ENCODE data around the gene RBPJ. TPM values are rescaled to one million over a fixed set of nuclear protein-coding genes. Genes with fewer than 3 reads are reported as not detected.
A peak's percentile ranks its signal among the peaks of the same experiment; 100 is the strongest.

Gene RBPJ
- total and polyA plus RNA-seq, 5 donors from 2014 or later, result 68.5 to 120 (median 88.4) TPM

DNA sequence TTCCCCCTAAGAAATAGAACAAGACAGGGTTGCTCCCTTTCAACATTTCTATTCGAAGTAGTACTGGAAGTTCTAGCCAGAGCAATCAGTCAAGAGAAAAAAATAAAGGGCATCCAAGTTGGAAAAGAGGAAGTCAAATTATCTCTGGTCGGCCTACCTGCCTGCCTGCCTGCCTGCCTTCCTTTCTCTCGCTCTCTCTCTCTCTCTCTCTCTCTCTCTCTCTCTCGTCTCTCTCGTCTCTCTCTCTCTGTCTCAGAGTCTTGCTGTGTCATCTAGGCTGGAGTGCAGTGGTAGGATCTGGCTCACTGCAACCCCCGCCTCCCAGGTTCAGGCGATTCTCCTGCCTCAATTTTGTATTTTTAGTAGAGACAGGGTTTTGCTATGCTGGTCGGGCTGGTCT, 126.6 kb downstream of the RBPJ start:
- H3K9me3 Mint-ChIP-seq, result peaks cover 1 to 10% (median 4%) of the 10 kb centered on the region in 7 donors
- Histone ChIP-seq H3K4me3 (ENCODE audit: low read depth, low read length) (no peak overlapping the region), H3K9me3 (ENCODE audit: control insufficient read depth in 2 of 2, low read length in 2 of 2) (peaks cover 0 to 5% of the 10 kb centered on the region in 2 experiments), H3K36me3 (ENCODE audit: control insufficient read depth, insufficient read depth, low read length) (no peaks in the 10 kb centered on the region), H3K27me3 (ENCODE audit: control insufficient read depth, insufficient read depth, low read length) (no peaks in the 10 kb centered on the region), H3K27ac (ENCODE audit: insufficient read depth, low read length, poor library complexity, severe bottlenecking) (no peak overlapping the region), H3K4me1 (ENCODE audit: control insufficient read depth, insufficient read depth, low read length, poor library complexity, severe bottlenecking) (no peaks in the 10 kb centered on the region)
- no peaks in the 10 kb centered on the region for H3K4me1 Mint-ChIP-seq
- ATAC-seq (ENCODE audit: low read depth in 2 of 2) (no peak), DNase-seq (no peak)
- H3K27me3 Mint-ChIP-seq, result peaks cover 22% of the 10 kb centered on the region
- no peak overlapping the region for H3K27ac Mint-ChIP-seq
- no peaks in the 10 kb centered on the region for H3K36me3 Mint-ChIP-seq
- no peak overlapping the region for H3K4me3 Mint-ChIP-seq

- Mint-ChIP-seq H3K36me3 (no peaks in the 10 kb centered on the region), H3K4me1 (no peaks in the 10 kb centered on the region), H3K9me3 (peaks cover 0 to 5% (median 0%) of the 10 kb centered on the region in 7 donors), H3K27me3 (peaks cover 26% of the 10 kb centered on the region), H3K4me3 (no peak overlapping the region), H3K27ac (peak overlapping the region in 1 of 3 donors; percentile 74)
- no peaks in the 10 kb centered on the region for H3K4me1 ChIP-seq (ENCODE audit: control insufficient read depth, insufficient read depth, low read length, poor library complexity, severe bottlenecking)
- no peaks in the 10 kb centered on the region for H3K9me3 ChIP-seq (ENCODE audit: control insufficient read depth in 2 of 2, low read length in 2 of 2)
- no peaks in the 10 kb centered on the region for H3K27me3 ChIP-seq (ENCODE audit: control insufficient read depth, insufficient read depth, low read length)
- DNase-seq (no peak), ATAC-seq (ENCODE audit: low read depth in 2 of 2) (no peak)
- H3K4me3 ChIP-seq (ENCODE audit: low read depth, low read length), result no peak overlapping the region
- H3K27ac ChIP-seq (ENCODE audit: insufficient read depth, low read length, poor library complexity, severe bottlenecking), result no peak overlapping the region
- no peaks in the 10 kb centered on the region for H3K36me3 ChIP-seq (ENCODE audit: control insufficient read depth, insufficient read depth, low read length)
These were observed 129.6 kb downstream of the RBPJ start for GRCh38 chr4:26450418-26450817.

- Histone ChIP-seq H3K27ac (ENCODE audit: insufficient read depth, low read length, poor library complexity, severe bottlenecking) (no peak overlapping the region), H3K36me3 (ENCODE audit: control insufficient read depth, insufficient read depth, low read length) (no peaks in the 10 kb centered on the region), H3K9me3 (ENCODE audit: control insufficient read depth in 2 of 2, low read length in 2 of 2) (no peaks in the 10 kb centered on the region), H3K27me3 (ENCODE audit: control insufficient read depth, insufficient read depth, low read length) (no peaks in the 10 kb centered on the region), H3K4me1 (ENCODE audit: control insufficient read depth, insufficient read depth, low read length, poor library complexity, severe bottlenecking) (no peaks in the 10 kb centered on the region), H3K4me3 (ENCODE audit: low read depth, low read length) (no peak overlapping the region)
- no peak for ATAC-seq (ENCODE audit: low read depth in 2 of 2)
- H3K4me3 Mint-ChIP-seq, result no peak overlapping the region
- no peaks in the 10 kb centered on the region for H3K36me3 Mint-ChIP-seq
- DNase-seq, result no peak
- H3K9me3 Mint-ChIP-seq, result peaks cover 0 to 3% (median 0%) of the 10 kb centered on the region in 7 donors
- H3K27me3 Mint-ChIP-seq, result peaks cover 20% of the 10 kb centered on the region
- no peaks in the 10 kb centered on the region for H3K4me1 Mint-ChIP-seq
- H3K27ac Mint-ChIP-seq, result no peak overlapping the region
These were observed 130.8 kb downstream of the RBPJ start for GRCh38 chr4:26451597-26451996.

DNA sequence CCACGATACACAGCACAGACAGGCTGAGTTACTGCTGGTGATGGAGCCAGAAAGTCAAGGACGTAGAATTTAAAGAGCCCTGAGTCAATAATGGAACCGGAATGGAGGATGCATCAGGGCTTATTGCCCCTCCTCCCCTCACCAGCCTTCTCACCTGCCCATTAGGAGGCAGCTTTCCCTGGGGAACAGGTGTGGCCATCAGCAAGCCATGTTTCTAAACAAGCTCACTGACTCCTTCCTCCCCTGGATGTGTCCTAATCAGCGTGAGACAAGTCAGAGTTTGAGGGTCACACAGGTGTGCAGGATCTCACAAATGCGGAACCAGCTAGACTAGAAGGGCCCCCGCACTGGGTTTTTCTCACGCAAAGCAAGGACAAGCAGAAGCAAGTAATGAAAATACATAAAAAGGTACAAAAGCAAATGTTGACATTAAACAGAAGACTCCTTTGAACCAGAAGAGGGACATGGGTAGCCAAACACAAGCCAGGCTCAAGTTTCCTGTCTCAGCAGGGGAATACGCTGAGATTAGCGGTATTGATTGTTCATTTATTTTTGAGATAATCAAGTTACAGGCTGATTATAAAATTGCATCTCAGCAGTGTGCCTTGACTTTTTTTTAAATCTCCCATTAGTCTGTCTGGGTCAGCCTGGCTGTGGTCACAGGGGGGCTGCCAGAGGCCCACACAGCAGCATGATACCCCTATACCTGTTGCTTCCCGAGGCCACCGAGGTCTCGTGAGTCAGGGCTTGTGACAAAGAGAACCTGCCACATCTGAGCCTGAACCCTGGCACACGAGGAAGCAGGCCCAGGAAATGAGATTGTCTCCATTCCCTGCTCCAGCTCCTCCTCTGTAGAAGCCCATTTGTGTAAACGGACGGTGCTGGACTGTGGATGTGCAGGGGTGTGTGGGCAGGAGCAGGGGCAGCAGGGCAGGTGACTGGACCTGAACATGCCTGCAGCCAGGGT, 132.0 kb downstream of the RBPJ start:
- Mint-ChIP-seq H3K4me3 (no peak overlapping the region), H3K4me1 (peaks cover 0 to under 1% (median 0%) of the 10 kb centered on the region in 4 donors), H3K27me3 (peaks cover 19% of the 10 kb centered on the region), H3K9me3 (peaks cover 0 to 3% (median 0%) of the 10 kb centered on the region in 7 donors), H3K36me3 (no peaks in the 10 kb centered on the region), H3K27ac (peak overlapping the region in 1 of 3 donors; percentile 16)
- ATAC-seq (ENCODE audit: low read depth in 2 of 2) (no peak), DNase-seq (no peak)
- no peaks in the 10 kb centered on the region for H3K27me3 ChIP-seq (ENCODE audit: control insufficient read depth, insufficient read depth, low read length)
- no peaks in the 10 kb centered on the region for H3K36me3 ChIP-seq (ENCODE audit: control insufficient read depth, insufficient read depth, low read length)
- no peak overlapping the region for H3K27ac ChIP-seq (ENCODE audit: insufficient read depth, low read length, poor library complexity, severe bottlenecking)
- H3K4me1 ChIP-seq (ENCODE audit: control insufficient read depth, insufficient read depth, low read length, poor library complexity, severe bottlenecking), result no peaks in the 10 kb centered on the region
- H3K9me3 ChIP-seq (ENCODE audit: control insufficient read depth in 2 of 2, low read length in 2 of 2), result no peaks in the 10 kb centered on the region
- H3K4me3 ChIP-seq (ENCODE audit: low read depth, low read length), result no peak overlapping the region

- H3K36me3 Mint-ChIP-seq, result no peaks in the 10 kb centered on the region
- no peak for DNase-seq
- H3K4me1 ChIP-seq (ENCODE audit: control insufficient read depth, insufficient read depth, low read length, poor library complexity, severe bottlenecking), result no peaks in the 10 kb centered on the region
These were observed 134.1 kb downstream of the RBPJ start for GRCh38 chr4:26454961-26455360.

GRCh38 chr4:26455571-26455970, 134.8 kb downstream of the RBPJ start:
- Mint-ChIP-seq H3K27ac (no peak overlapping the region), H3K9me3 (peaks cover 0 to 3% (median 0%) of the 10 kb centered on the region in 7 donors), H3K27me3 (peaks cover 15% of the 10 kb centered on the region), H3K4me3 (no peak overlapping the region), H3K4me1 (peaks cover 0 to 12% (median 0%) of the 10 kb centered on the region in 4 donors), H3K36me3 (no peaks in the 10 kb centered on the region)
- no peak for DNase-seq
- Histone ChIP-seq H3K27me3 (ENCODE audit: control insufficient read depth, insufficient read depth, low read length) (no peaks in the 10 kb centered on the region), H3K27ac (ENCODE audit: insufficient read depth, low read length, poor library complexity, severe bottlenecking) (no peak overlapping the region), H3K9me3 (ENCODE audit: control insufficient read depth in 2 of 2, low read length in 2 of 2) (no peaks in the 10 kb centered on the region), H3K4me3 (ENCODE audit: low read depth, low read length) (no peak overlapping the region), H3K4me1 (ENCODE audit: control insufficient read depth, insufficient read depth, low read length, poor library complexity, severe bottlenecking) (no peaks in the 10 kb centered on the region), H3K36me3 (ENCODE audit: control insufficient read depth, insufficient read depth, low read length) (no peaks in the 10 kb centered on the region)
- no peak for ATAC-seq (ENCODE audit: low read depth in 2 of 2)

More at GRCh38 chr4:26454961-26455360, 134.1 kb downstream of the RBPJ start:
- H3K36me3 ChIP-seq (ENCODE audit: control insufficient read depth, insufficient read depth, low read length), result no peaks in the 10 kb centered on the region
- no peak for ATAC-seq (ENCODE audit: low read depth in 2 of 2)
- H3K9me3 Mint-ChIP-seq, result peaks cover 0 to 3% (median 0%) of the 10 kb centered on the region in 7 donors
- peaks cover 15% of the 10 kb centered on the region for H3K27me3 Mint-ChIP-seq
- H3K27ac Mint-ChIP-seq, result no peak overlapping the region
- no peak overlapping the region for H3K27ac ChIP-seq (ENCODE audit: insufficient read depth, low read length, poor library complexity, severe bottlenecking)
- H3K4me1 Mint-ChIP-seq, result peaks cover 0 to 12% (median 0%) of the 10 kb centered on the region in 4 donors
- no peaks in the 10 kb centered on the region for H3K9me3 ChIP-seq (ENCODE audit: control insufficient read depth in 2 of 2, low read length in 2 of 2)
- no peak overlapping the region for H3K4me3 Mint-ChIP-seq
- no peak overlapping the region for H3K4me3 ChIP-seq (ENCODE audit: low read depth, low read length)
- H3K27me3 ChIP-seq (ENCODE audit: control insufficient read depth, insufficient read depth, low read length), result no peaks in the 10 kb centered on the region

DNA sequence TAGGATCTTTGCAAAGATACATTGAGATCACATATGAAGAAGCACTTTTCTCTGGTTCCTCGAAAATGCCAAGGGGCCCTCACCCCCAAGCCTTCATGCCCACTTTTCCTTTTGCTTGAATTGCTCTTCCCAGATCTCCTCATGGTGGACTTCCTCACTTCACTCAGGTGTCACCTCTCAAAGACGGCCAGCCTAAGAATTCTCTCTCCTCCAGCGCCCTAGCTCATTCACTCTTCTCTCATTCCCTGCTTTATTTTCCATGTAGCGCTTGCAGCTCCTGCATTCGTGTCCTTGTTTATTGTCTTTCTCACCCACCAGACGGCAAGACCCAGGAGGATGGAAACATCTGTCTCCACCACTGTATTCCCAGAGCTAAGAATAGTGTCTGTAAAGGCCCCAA, 136.6 kb downstream of the RBPJ start:
- H3K27me3 Mint-ChIP-seq, result peaks cover 9% of the 10 kb centered on the region
- H3K4me1 Mint-ChIP-seq, result peaks cover 0 to 12% (median 0%) of the 10 kb centered on the region in 4 donors
- H3K9me3 Mint-ChIP-seq, result peaks cover 0 to 3% (median 0%) of the 10 kb centered on the region in 7 donors
- H3K27me3 ChIP-seq (ENCODE audit: control insufficient read depth, insufficient read depth, low read length), result no peaks in the 10 kb centered on the region
- ATAC-seq (ENCODE audit: low read depth in 2 of 2) (no peak), DNase-seq (no peak)
- H3K4me1 ChIP-seq (ENCODE audit: control insufficient read depth, insufficient read depth, low read length, poor library complexity, severe bottlenecking), result no peaks in the 10 kb centered on the region
- H3K4me3 ChIP-seq (ENCODE audit: low read depth, low read length), result no peak overlapping the region
- H3K27ac ChIP-seq (ENCODE audit: insufficient read depth, low read length, poor library complexity, severe bottlenecking), result no peak overlapping the region
- no peaks in the 10 kb centered on the region for H3K36me3 Mint-ChIP-seq
- H3K9me3 ChIP-seq (ENCODE audit: control insufficient read depth in 2 of 2, low read length in 2 of 2), result no peaks in the 10 kb centered on the region
- H3K27ac Mint-ChIP-seq, result no peak overlapping the region
- no peaks in the 10 kb centered on the region for H3K36me3 ChIP-seq (ENCODE audit: control insufficient read depth, insufficient read depth, low read length)
- no peak overlapping the region for H3K4me3 Mint-ChIP-seq
